Measurements from ENCODE around the gene TADA2B.
"Not testable (repeated sequence)": the region's sequence is repeated elsewhere in the genome, so short reads cannot be mapped to it uniquely, and the experiment has no call there.

The TADA2B gene

DNA sequence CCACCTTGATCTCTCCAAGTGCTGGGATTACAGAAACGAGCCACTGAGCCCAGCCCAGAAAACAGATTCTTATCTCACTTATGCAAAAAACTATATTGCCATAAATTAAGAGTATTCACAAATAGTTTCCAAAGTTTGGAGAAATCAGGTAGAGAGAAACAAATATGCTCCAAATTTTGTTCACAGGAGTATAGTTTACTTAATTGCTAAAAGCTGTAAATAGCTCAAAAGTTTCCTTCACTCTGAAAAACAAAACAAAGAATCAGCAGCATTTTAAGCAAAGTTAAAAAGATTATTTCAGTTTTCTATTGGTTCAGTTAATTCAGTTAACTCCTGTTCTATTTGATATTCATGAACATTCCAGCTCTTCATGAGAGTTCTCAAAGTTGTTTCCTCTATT, 43.2 kb downstream of the TADA2B start:
- no peak for DNase-seq

DNA sequence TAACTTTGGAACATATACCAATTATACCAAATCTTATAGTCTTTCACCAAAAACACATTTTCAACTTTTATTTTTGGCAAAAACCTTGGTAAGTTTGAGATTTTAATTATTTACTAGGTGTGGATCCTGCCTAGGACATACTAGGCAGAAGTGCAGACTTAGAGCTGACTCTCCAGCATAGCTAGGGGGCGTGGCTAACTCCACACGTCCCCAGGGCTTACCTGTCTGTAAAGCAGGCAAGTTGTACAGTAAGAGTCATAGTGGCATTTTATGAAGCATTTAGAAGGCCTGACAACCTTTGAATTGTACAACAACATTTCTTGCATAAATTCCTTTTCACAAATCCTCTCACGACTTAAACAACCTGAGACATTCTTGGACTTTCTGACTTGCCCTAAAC, 43.9 kb downstream of the TADA2B start:
- DNase-seq, result no peak

DNA sequence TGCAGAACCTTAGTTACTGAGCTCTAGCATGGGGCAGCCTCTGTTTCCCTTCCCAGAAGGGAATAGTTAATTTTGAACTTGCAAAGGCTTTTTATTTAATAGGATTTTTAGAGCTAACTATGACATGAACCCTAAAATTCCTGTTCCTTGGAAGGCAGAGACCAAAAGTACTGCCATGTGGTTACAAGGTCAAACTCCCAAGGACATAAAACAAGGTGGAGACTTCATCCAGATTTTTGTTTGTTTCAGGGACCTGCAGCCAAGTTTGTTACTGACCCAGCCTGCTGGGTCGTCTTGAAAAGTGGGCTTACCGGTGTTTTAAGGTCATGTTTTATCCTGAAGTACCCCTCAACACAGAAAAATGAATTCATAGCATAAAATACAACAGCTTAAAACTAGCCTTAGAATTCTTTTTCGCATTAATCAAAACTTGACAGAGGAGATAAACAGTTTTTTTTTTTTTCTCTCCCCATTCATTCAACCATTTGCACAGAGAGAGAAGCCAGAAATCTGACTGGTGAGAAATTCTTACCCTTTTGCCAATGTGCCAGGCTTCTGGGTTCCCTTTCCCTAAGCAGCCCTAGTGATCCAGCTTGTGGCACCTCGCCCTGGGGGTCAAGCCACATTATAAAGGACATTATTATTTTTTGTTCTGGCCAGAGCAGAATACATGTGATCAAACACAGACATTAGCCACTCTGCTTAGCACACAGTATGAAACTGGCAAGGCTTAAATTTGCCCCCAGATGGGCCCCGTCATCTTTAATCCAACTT, 46.2 kb downstream of the TADA2B start:
- DNase-seq, result no peak

DNA sequence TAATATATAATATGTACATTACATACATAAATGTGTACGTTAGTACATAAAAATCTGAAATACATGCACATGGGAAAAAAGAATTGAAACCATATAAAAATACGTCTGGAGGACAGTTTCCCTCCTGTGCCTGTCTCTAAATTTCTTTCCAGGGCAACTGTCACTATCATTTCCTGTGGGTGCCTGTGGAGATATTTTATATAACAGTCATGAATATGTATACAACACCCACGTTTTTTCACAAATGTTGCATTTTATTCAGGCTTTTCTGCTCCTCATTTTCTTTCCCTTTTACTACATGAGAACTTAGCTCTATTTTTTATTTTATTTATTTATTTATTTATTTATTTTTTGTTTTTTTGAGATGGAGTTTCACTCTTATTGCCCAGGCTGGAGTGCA, 48.9 kb downstream of the TADA2B start:
- DNase-seq, result no peak

DNA sequence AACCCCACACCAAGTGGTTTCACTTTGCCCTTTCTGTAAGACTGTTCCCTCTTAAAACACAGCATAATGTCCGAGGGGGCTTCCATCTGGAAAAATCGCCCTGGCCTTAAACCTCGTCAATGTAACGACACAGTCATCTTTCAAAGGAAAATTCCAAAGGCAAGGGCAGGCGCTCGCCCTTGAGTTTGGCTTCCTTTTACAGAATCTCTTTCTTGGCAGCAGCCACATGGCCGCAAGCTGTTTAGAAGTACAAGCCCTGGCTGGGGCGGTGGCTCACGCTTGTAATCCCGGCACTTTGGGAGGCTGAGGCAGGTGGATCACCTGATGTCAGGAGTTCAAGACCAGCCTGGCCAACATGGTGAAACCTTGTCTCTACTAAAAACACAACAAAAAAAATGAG, 51.7 kb downstream of the TADA2B start:
- DNase-seq, result no peak

- no peak for DNase-seq
These were observed 52.5 kb downstream of the TADA2B start for GRCh38 chr4:7095611-7096155.

DNA sequence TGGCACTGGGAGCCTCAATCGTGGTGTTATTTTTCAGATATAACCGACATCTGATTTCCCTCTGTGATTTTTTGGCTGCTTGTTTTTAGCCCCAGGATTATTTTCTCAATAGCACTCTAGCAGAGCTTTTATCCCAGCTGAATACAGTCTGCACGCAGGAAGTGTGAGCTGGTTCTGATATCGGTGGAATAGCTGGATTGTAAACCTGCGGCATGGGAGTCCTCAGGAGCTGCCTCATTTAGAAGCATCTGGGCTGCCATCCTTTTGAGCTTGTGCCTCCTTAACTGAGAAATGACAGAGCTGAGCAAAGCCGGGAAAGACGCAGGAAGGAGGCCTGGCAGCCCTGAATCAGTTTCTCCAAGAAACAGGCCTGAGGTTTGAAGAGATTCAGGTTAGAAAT, 53.1 kb downstream of the TADA2B start:
- DNase-seq, result no peak

DNA sequence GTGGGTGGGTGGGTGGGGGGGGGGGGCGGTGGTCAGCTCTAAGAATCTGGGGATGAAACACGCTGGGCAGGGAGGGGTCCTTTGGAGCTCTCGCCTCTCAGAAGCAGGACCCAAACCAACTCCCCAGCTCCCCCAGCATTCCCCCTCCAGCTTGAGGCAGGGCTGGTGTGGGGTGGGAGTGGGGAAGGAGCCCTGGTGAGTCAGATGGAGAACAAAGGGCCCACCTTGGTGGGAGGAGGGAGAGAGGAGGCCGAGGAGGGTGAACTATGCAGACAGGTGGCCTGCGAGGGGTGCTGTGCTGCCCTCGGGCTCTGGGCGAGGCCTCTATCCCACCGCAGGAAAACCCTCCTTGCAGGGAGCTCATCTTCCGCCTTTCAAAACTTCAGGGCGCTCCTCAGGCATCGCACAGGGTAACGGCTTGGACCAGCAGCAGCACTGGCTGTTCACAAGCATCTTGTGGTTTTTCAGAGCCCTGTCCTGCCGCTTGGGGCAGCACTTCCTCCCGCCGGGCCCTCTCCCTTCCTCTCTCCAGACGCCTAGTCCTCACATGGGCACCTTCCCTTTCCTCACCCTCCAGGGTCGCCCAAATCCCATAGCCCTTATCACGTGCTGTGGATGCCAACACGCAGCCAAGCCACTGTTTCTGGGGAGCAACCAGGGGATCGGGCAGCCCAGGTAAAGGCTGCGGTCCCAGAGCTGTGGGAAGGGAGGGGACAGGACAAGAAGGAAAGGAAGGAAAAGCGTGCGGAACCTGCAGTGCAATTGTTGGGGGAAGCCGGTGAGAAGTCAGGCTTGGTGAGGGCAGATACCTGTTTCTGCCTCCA, 58.7 kb downstream of the TADA2B start:
- peak; percentile 24 for DNase-seq

DNA sequence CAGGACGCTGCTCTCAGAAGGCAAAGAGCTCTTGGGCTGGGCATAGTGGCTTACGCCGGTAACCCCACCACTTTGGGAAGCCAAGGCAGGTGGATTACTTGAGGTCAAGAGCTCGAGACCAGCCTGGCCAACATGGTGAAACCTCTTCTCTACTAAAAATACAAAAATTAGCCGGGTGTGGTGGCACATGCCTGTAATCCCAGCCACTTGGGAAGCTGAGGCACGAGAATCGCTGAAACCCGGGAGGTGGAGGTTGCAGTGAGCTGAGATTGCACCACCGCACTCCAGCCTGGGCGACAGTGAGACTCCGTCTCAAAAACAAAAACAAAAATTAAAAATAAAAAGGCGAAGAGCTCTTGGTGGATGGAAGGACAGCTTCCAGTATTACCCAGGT, 59.3 kb downstream of the TADA2B start:
- not testable (repeated sequence) for DNase-seq

DNA sequence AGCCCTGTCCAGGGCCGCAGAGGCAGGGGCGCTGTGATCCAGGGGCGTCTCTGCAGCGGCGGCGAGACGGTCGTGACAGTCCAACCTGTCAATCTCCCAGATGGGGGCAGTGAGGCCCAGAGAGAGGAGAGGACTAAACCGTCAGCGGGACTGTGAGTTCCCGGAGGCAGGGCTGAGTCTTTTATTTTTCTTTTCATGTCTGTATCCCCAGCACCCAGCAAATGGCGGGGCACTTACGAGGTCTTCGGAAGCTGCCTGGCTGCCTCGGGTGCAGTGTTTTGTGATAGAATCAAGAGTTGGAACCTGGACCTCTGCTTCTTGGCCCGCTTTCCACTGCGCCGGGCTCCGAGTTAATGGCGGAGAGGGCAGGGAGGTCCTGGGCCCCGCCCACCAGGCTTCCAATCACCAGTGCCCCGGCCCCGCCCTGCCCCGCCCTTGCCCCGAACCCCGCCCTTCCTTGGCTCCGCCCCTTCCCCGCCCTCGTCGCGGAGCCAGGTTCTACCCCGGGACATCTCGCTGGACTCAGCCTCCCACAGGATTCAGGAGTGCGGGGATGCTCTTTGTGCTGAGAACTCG, 59.9 kb downstream of the TADA2B start:
- no peak for DNase-seq

GRCh38 chr4:7103607-7104365, 60.6 kb downstream of the TADA2B start:
- no peak for DNase-seq

- no peak for DNase-seq
These were observed 61.3 kb downstream of the TADA2B start for GRCh38 chr4:7104366-7105031.

DNA sequence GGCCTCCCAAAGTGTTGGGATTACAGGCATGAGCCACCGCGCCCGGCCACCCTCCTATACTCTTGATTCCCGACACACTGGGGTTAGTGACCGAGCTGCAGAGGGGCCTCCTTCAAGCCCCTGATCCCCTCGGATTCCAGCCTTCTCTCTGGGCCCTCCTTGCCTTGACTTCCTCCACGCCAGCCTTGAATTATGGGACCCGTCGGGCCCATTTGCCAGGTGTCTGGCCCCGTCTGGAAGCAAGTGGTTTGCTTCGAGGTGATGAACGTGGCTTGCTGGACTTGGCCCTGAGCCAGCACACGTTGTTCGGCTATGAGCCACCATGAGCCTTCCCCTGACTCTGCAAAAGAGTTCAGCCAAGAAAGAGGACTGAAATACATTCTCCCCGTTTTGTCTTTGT, 62.1 kb downstream of the TADA2B start:
- no peak for DNase-seq

DNA sequence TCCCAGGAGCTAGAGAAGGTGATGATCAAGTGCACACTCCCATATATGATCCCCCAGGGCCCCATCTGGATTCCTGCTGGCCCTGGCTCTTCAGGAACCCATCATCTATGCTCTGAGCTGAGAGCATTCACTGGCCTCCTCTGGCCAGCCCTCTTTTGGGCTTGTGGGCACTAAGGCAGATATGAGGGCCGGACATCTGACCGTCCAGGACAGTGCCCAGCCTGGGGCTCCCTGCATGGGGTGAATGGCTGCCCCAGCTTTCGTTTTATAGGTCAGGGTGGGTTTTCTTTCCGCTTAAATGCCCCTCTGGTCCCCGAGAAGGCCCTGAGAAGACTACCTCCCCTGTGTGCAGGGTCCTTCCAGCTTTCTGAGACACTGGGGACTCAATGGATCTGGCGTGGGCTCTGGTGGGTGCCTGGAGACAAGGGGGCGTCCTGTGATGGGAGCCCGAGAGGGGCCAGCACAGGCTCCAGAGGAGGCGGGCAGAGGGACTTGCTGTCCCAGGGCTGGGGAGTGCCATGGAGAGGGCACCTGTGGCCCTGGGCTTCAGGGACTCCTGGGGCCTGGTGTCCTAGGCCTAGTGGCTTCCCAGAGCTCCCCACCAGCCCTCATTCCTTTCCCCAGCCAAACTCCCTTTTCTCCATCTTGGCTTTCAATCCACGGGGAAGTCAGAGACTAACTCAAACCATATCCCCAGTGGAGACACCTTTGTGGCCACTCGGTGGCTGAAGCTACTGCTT, 64.2 kb downstream of the TADA2B start:
- no peak for DNase-seq

All from NCI-H2081 treated with DMSO at 0.1 percent for 48 hours (cell line).